ENCODE measurements around the gene SP110.

Gene SP110

GRCh38 chr2:230166557-230167170 lies 53.1 kb downstream of the SP110 start:
- no peak for DNase-seq

- no peak for DNase-seq
Measured at GRCh38 chr2:230164139-230164538, 55.6 kb downstream of the SP110 start.

GRCh38 chr2:230162981-230163380 lies 56.8 kb downstream of the SP110 start:
- DNase-seq = no peak

- DNase-seq = no peak
Measured at GRCh38 chr2:230161184-230161583, 58.6 kb downstream of the SP110 start.

GRCh38 chr2:230160112-230160660 lies 59.6 kb downstream of the SP110 start:
- peak; percentile 51 for DNase-seq

- no peak for DNase-seq
Measured at GRCh38 chr2:230158468-230158867, 61.3 kb downstream of the SP110 start.

GRCh38 chr2:230156782-230157699 lies 62.7 kb downstream of the SP110 start:
- no peak for DNase-seq

GRCh38 chr2:230155359-230155758 lies 64.4 kb downstream of the SP110 start:
- DNase-seq = no peak

- no peak for DNase-seq
Measured at GRCh38 chr2:230153390-230153976, 66.3 kb downstream of the SP110 start.

GRCh38 chr2:230152334-230152733 lies 67.5 kb downstream of the SP110 start:
- no peak for DNase-seq

GRCh38 chr2:230144355-230144754 lies 75.4 kb downstream of the SP110 start:
- DNase-seq = no peak

GRCh38 chr2:230140667-230141066 lies 79.1 kb downstream of the SP110 start:
- DNase-seq = no peak

- no peak for DNase-seq
Measured at GRCh38 chr2:230137902-230138539, 81.8 kb downstream of the SP110 start.

GRCh38 chr2:230135130-230135525 lies 84.7 kb downstream of the SP110 start:
- DNase-seq = no peak

GRCh38 chr2:230134496-230135129 lies 85.2 kb downstream of the SP110 start:
- no peak for DNase-seq

- no peak for DNase-seq
Measured at GRCh38 chr2:230131366-230131765, 88.4 kb downstream of the SP110 start.

- DNase-seq = no peak
Measured at GRCh38 chr2:230130668-230131364, 89.0 kb downstream of the SP110 start.

- no peak for DNase-seq
Measured at GRCh38 chr2:230129343-230129742, 90.4 kb downstream of the SP110 start.

- no peak for DNase-seq
Measured at GRCh38 chr2:230128623-230129342, 91.0 kb downstream of the SP110 start.

GRCh38 chr2:230127195-230127594 lies 92.6 kb downstream of the SP110 start:
- no peak for DNase-seq

GRCh38 chr2:230124757-230125431 lies 94.9 kb downstream of the SP110 start:
- peak; percentile 11 for DNase-seq

Measured in CD4-positive, alpha-beta T cell treated with Interleukin-12 subunit alpha and Interleukin-12 subunit beta, for 1 hour (primary cell).